ENCODE results near the gene MSS51. TPM values are rescaled to one million over a fixed set of nuclear protein-coding genes. Genes with fewer than 3 reads are reported as not detected.

The MSS51 gene
- total RNA-seq, 1 experiment from 2014 or later, result 2.3 TPM

Other genes with a start within 250 kb of the MSS51 start
- gene DNAJC9, start 186.3 kb downstream of the MSS51 start, total RNA-seq (2021; ENCODE audit: unreplicated experiment), result 63.5 TPM
- 199 TPM for gene MRPS16, start 180.9 kb downstream of the MSS51 start, total RNA-seq (2021; ENCODE audit: unreplicated experiment)
- gene CFAP70, start 74.7 kb downstream of the MSS51 start, total RNA-seq (2021; ENCODE audit: unreplicated experiment), result 0.10 TPM
- 165 TPM for gene ANXA7, start 19.5 kb downstream of the MSS51 start, total RNA-seq (2021; ENCODE audit: unreplicated experiment)
- gene PPP3CB, start 62.5 kb upstream of the MSS51 start, total RNA-seq (2021; ENCODE audit: unreplicated experiment), result 34.8 TPM
- 32.8 TPM for gene USP54, start 157.8 kb upstream of the MSS51 start, total RNA-seq (2021; ENCODE audit: unreplicated experiment)
- gene MYOZ1, start 207.9 kb upstream of the MSS51 start, total RNA-seq (2021; ENCODE audit: unreplicated experiment), result not detected
- gene SYNPO2L, start 222.5 kb upstream of the MSS51 start, total RNA-seq (2021; ENCODE audit: unreplicated experiment), result not detected